HG03558 (cell line): ENCODE results near the gene LYPD6.

ENCODE experiments used
- ATAC-seq: cut with Tn5 transposase; IDR thresholded peaks from one replicate; pipeline ENCODE4 v1.9.1; 2021; ENCODE audit warnings: moderate number of reproducible peaks; ENCODE audit not compliant: unreplicated experiment; ENCODE audit errors: extremely low read depth

LYPD6 gene

DNA sequence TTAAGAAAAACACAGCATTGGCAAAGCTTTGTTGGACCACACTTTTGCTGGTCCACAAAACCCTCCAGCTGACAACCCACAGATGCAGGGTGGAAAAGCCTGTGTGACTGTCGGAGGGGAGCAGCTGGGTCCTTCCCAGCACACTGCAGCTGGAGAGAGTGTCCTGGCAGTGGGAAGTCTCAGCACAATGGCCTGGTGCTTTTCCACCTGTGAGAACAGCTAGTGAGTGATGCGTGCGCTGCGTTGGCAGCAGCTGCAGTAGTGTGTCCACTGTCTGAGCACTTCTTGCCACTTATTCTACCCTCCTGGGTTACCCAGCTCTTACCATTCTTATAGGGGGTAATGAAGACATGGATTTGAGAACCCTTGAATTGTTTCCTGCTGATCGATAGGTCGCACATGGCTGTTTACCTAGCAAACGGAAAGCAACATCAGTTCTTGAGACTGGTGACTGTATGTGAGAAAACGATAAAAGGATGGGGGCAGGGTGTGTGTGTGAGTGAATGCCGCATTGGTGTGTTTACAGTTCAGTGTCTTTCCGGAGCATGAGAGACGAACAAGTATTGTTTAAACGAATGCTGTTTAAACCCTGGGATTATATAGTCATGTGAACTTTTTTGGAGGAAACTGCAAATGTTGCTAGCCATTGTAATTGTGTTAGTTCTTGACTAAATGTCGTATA lies 69.7 kb downstream of the LYPD6 start:
- no peak for ATAC-seq

GRCh38 chr2:149400997-149401396 lies 70.6 kb downstream of the LYPD6 start:
- no peak for ATAC-seq

GRCh38 chr2:149409506-149409905 lies 79.1 kb downstream of the LYPD6 start:
- ATAC-seq = no peak

GRCh38 chr2:149410701-149411484 lies 80.5 kb downstream of the LYPD6 start:
- ATAC-seq = no peak

DNA sequence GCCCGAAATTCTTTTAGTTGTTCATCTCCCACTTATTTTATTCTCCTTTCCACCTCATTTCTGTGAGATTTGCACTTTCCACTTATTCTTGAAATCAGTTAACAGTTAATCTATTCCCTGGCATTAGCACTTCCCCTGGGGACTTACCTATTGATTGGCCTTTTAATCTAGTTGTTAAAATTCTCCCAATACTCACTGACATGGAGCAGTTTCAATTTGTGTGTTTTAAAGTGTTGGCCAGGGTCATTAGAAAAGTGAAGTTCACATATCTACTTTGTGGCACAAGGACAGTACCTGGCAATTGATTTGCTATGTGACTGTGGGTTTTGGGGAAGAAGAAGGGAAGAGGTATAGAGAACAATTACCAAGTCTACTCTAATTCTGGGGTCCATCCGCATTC lies 83.1 kb downstream of the LYPD6 start:
- no peak for ATAC-seq

- ATAC-seq = no peak
Observed at GRCh38 chr2:149415086-149415485, 84.7 kb downstream of the LYPD6 start.

DNA sequence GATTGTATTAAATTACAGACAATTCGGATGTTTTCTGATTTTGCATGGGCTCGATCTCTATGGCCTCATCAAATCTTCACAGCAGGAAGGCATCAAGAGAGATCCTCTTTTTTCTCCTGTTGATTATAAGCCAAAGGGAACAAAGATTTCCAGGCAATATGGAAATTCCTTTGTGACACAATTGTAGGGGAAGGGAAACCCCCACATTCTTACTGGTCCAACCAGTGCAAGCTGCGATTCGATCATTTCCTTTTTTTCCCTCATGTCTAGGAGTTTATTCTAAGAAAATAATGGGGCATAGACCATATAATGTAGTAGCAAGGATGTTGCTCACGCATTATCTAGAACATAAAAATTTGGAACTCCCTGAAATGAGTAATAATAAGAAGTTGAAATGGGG lies 87.7 kb downstream of the LYPD6 start:
- no peak for ATAC-seq

DNA sequence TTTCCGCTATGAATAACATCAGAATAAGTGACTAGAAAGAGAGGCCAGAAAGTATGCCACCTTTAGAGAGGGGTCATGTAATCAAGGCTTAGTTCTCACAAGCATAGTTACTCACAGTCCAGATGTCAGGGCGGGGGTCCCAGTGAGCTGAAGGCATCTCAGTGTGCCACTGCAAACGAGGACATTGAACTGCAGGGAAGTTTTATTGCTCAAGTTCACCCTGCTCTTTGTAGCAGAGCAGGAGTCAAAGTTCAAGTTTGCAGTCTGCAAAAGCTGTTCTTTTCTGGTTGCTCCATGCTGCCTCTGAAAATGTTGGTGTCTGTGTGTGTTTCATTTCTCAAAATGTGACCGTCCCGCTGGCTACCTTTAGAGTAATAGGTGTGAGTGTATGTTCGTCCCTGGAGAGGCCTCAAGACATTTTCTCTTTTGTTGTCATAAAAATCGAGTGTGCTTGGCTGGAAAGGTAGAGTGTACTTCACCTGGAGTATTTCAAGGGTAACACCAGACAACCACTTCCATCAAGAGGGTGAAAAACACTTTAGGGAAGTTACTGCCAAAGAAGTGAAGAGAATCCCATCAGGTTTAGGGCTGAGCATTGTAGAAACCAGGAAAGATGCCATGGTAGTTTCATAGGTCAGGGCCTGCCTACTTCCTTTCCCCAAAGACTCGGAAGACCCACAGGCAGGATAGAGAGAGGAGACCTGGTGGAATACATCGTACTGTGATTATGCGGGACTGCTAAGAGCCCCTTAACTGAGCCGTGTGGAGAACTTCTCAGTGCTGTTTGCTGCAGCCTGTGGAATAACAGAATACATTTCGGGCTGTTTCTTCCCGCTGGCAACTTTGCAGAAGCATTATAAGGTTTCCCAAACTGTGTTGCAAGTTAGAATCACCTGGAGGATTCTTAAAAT lies 89.9 kb downstream of the LYPD6 start:
- ATAC-seq = no peak

- no peak for ATAC-seq
Observed at GRCh38 chr2:149421791-149422190, 91.4 kb downstream of the LYPD6 start.

DNA sequence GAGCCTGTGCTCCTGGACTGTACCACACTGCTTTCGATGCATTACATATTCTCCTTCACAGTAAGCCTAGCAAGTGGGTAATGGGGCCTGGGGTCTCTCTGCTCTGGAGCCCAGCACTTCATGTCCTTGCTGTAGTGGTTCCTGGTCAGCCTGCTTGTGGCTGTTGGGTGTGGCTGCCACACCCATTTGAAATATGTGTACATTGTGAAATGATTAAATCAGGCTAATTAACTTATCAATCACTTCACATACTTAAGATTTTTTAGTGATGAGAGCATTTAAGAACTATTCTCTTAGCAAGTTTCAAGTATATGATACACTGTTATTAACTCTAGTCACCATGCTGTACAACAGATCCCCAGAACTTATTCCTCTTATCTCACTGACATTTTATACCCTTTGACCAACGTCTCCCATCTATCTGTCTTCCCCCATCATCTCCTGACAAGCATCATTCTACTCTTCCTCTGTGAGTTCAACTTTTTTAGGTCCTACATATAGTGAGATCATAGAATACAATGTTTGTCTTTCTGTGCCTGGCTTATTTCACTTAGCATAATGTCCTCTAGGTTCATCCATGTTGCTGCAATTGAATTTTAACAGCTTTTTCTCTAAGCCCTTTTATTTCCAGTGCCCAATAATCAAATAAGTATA lies 92.1 kb downstream of the LYPD6 start:
- ATAC-seq = no peak

DNA sequence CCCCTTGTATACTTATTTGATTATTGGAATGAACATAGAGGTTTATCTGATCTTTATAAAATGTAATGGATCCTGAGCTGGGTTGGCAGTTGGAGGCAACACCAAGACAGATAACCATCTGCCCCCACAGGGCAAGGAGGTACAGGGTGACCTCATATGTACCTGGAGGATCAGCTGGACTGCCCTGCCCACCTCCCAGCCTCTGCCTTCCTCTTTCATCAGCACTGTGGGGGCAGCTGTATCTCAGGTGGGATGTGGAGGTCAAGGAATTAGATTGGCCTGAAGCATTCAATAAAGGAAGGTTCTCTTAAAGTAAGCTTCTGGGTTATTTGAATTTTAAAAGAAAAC lies 92.6 kb downstream of the LYPD6 start:
- ATAC-seq = no peak

GRCh38 chr2:149423630-149424029 lies 93.2 kb downstream of the LYPD6 start:
- ATAC-seq = no peak

DNA sequence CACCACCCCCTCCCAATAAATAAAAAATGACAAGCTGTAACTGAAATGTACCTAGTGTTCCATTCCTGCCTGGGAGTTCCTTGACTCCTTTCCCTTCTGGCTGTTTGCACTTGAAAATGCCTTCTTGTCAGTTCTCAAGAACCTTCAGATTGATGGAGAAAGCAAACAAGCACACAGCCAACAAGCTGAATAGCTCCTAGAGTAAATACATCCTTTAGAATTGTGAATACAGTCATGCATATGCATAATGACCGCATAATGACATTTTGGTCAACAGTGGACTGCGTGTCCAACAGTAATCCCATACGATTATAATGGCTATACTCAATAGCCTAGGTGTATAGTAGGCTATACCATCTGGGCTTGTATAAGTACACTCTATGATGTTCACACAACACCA lies 97.0 kb downstream of the LYPD6 start:
- ATAC-seq = no peak

- ATAC-seq = no peak
Observed at GRCh38 chr2:149428783-149429182, 98.4 kb downstream of the LYPD6 start.

DNA sequence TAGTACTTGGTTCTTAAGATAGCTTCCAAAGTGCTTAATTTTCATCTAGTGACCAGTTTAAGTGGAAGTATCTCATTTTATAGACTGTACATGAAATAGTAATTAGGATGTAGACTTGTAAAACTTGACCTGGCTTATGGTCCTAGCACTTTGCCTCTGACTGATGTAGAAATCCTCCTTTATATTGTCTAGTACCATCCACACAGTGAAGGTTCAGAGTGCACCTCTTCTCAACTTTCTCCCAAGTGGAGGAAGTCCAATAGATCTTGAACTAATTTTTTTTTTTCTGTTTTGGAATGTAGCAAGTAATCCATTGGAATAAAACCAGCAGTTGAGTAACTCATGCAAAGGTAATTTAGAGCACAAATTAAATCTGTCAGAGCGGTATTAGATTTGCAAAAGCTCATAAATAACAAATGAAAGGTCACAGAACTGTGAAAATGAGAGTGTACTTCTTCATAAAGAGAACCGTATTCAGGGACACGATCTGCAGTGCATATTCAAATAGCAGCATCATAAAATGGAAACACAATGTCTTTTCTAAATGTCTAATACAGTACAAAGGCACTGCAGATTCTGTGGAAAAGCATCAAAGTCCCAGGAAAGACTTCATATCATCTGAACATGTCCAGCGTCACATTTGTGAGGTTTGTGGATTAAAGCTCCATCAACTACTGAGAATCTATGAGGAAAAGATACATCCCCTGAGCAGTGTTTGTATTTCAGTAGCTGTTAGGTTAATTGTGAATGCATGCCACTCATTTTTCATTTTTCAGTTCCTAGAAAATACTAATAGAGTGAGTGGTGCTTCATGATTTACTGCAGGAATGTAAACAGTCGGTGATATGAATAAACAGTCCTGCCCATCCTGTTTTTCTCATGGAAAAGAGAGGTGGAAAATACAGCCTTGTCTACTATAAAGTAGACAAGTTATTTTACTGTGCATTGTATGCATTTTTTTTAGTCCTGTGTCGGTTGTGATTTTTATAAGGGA lies 100.7 kb downstream of the LYPD6 start:
- no peak for ATAC-seq

- no peak for ATAC-seq
Observed at GRCh38 chr2:149438330-149438960, 108.1 kb downstream of the LYPD6 start.

- no peak for ATAC-seq
Observed at GRCh38 chr2:149441255-149441654, 110.9 kb downstream of the LYPD6 start.

GRCh38 chr2:149442346-149442745 lies 112.0 kb downstream of the LYPD6 start:
- ATAC-seq = no peak

GRCh38 chr2:149443150-149443549 lies 112.8 kb downstream of the LYPD6 start:
- ATAC-seq = no peak
